ENCODE measurements around the gene RDH16.

Gene RDH16

GRCh38 chr12:56957229-56958052 is at the start of gene RDH16:
TSS of gene RDH16 (minus strand) at chr12:56957608. CDS start at chr12:56957462, 146 bp downstream.
- no peak for TF ChIP-seq ZFX (IDR thresholded peaks at IDR 0.05)
- peak within 1 kb of the TSS; percentile 56 for H3K27ac ChIP-seq

GRCh38 chr12:57006809-57007475 is 49.5 kb upstream of the RDH16 start:
- peak overlapping the region; percentile 66 for H3K27ac ChIP-seq
- TF ChIP-seq CTCF (conservative IDR thresholded peaks at IDR 0.05) (no peak; the same call in none of the 2 replicates), ZFX (IDR thresholded peaks at IDR 0.05) (no peak)

- TF ChIP-seq CTCF (conservative IDR thresholded peaks at IDR 0.05), result peak; percentile 97
- peak; percentile 71; the same call in 1 of the 2 replicates for TF ChIP-seq ZFX (IDR thresholded peaks at IDR 0.05)
- H3K27ac ChIP-seq, result peak within 1 kb of the TSS; percentile 66
Measured at GRCh38 chr12:57005980-57006808, 48.8 kb upstream of the RDH16 start, which contains the start of gene ZBTB39. TSS of gene ZBTB39 (minus strand) at chr12:57006546. CDS start at chr12:57004917, 1,629 bp downstream.

GRCh38 chr12:57004651-57005050 is 47.2 kb upstream of the RDH16 start:
- TF ChIP-seq ZFX (IDR thresholded peaks at IDR 0.05), result no peak
- no peak for TF ChIP-seq CTCF (conservative IDR thresholded peaks at IDR 0.05)
- H3K27ac ChIP-seq, result no peak overlapping the region

GRCh38 chr12:57003395-57003794 is 46.0 kb upstream of the RDH16 start:
- TF ChIP-seq ZFX (IDR thresholded peaks at IDR 0.05) (no peak), CTCF (conservative IDR thresholded peaks at IDR 0.05) (no peak)

GRCh38 chr12:57001448-57001906 is 44.1 kb upstream of the RDH16 start:
- TF ChIP-seq CTCF (conservative IDR thresholded peaks at IDR 0.05), result peak; percentile 93
- TF ChIP-seq ZFX (IDR thresholded peaks at IDR 0.05), result no peak

More at GRCh38 chr12:57003395-57003794, 46.0 kb upstream of the RDH16 start:
- H3K27ac ChIP-seq, result no peak overlapping the region

GRCh38 chr12:57000393-57000792 is 43.0 kb upstream of the RDH16 start:
- no peak for TF ChIP-seq ZFX (IDR thresholded peaks at IDR 0.05)
- TF ChIP-seq CTCF (conservative IDR thresholded peaks at IDR 0.05), result no peak
- no peak overlapping the region for H3K27ac ChIP-seq

More at GRCh38 chr12:57001448-57001906, 44.1 kb upstream of the RDH16 start:
- H3K27ac ChIP-seq, result peak overlapping the region; percentile 40

All from C4-2B (cell line).